ENCODE results near the gene TESK2.

Gene TESK2

GRCh38 chr1:45327644-45328515 lies 163.1 kb downstream of the TESK2 start:
- no CpG with 5 or more reads among the region's 19 CpGs for WGBS, 2 donors (ENCODE audit: extremely low coverage in 2 of 2, insufficient read length in 2 of 2, insufficient replicate concordance in 1 of 2)
- H3K14ac ChIP-seq (ENCODE audit: low read length) = no peak overlapping the region
- H2BK12ac ChIP-seq (ENCODE audit: low read length) = no peak overlapping the region
- H3K9ac ChIP-seq (ENCODE audit: low read depth, low read length, poor library complexity) = no peak overlapping the region
- peak overlapping the region; percentile 42 for H2BK5ac ChIP-seq (ENCODE audit: low read length)
- H2BK15ac ChIP-seq (ENCODE audit: low read length) = peak overlapping the region; percentile 83
- H2AFZ ChIP-seq (ENCODE audit: low read length) = no peak overlapping the region
- H3K9me3 ChIP-seq (replicated peaks in 1 of 2; ENCODE audit: control insufficient read depth in 2 of 2, insufficient read depth in 1 of 2, low read depth in 1 of 2, low read length in 2 of 2) = peaks cover 0 to 5% of the 10 kb centered on the region in 2 donors
- no peak overlapping the region for H4K8ac ChIP-seq (ENCODE audit: low read depth, low read length)
- peak overlapping the region; percentile 74 for H2BK120ac ChIP-seq (ENCODE audit: low read depth, low read length)
- H3K79me1 ChIP-seq (ENCODE audit: low read depth, low read length) = peaks cover 4% of the 10 kb centered on the region
- H3K27ac ChIP-seq (replicated peaks; ENCODE audit: low read length) = peak overlapping the region; percentile 28
- no peak for DNase-seq (ENCODE audit: low spot score)
- H3K36me3 ChIP-seq (replicated peaks in 1 of 2; ENCODE audit: control insufficient read depth in 2 of 2, insufficient read depth in 2 of 2, low read length in 2 of 2) = peaks cover 17 to 57% of the 10 kb centered on the region in 2 donors
- H2AK5ac ChIP-seq (ENCODE audit: low read depth, low read length) = peak overlapping the region; percentile 48
- H3K4me3 ChIP-seq (ENCODE audit: low read length in 2 of 2) = peak overlapping the region in 1 of 2 donors; percentile 17
- H3K23ac ChIP-seq (ENCODE audit: low read depth, low read length, poor library complexity) = peak overlapping the region; percentile 26
- no peaks in the 10 kb centered on the region for H3K27me3 ChIP-seq (ENCODE audit: control insufficient read depth in 3 of 3, insufficient read depth in 3 of 3, low read depth in 1 of 3, low read length in 3 of 3)
- H3K4me1 ChIP-seq (ENCODE audit: control insufficient read depth in 2 of 2, insufficient read depth in 1 of 2, low read depth in 1 of 2, low read length in 2 of 2) = peaks cover 0 to 25% of the 10 kb centered on the region in 2 donors
- no peak overlapping the region for H4K91ac ChIP-seq (ENCODE audit: low read depth, low read length, poor library complexity)
- H3K18ac ChIP-seq (ENCODE audit: low read length) = peak overlapping the region; percentile 95
- H3K4ac ChIP-seq (ENCODE audit: low read length) = no peak overlapping the region
- H3K4me2 ChIP-seq (ENCODE audit: insufficient read depth, low read length, poor library complexity, severe bottlenecking) = no peak overlapping the region

GRCh38 chr1:45326627-45327623 lies 164.0 kb downstream of the TESK2 start, which contains the start of gene HPDL:
HPDL (plus strand) TSS chr1:45326895; CDS start chr1:45327149, 254 bp downstream.
- H2BK15ac ChIP-seq (ENCODE audit: low read length) = peak within 1 kb of the TSS; percentile 83
- no CpG with 5 or more reads among the region's 96 CpGs for WGBS, 2 donors (ENCODE audit: extremely low coverage in 2 of 2, insufficient read length in 2 of 2, insufficient replicate concordance in 1 of 2)
- H3K4me2 ChIP-seq (ENCODE audit: insufficient read depth, low read length, poor library complexity, severe bottlenecking) = peak within 1 kb of the TSS; percentile 56
- H3K27me3 ChIP-seq (ENCODE audit: control insufficient read depth in 3 of 3, insufficient read depth in 3 of 3, low read depth in 1 of 3, low read length in 3 of 3) = no peaks in the 10 kb centered on the region
- H2AK5ac ChIP-seq (ENCODE audit: low read depth, low read length) = peak within 1 kb of the TSS; percentile 48
- H3K79me1 ChIP-seq (ENCODE audit: low read depth, low read length) = peaks cover 4% of the 10 kb centered on the region
- H3K27ac ChIP-seq (replicated peaks; ENCODE audit: low read length) = no peak within 1 kb of the TSS
- H3K4ac ChIP-seq (ENCODE audit: low read length) = peak within 1 kb of the TSS; percentile 98
- peak within 1 kb of the TSS; percentile 42 for H2BK5ac ChIP-seq (ENCODE audit: low read length)
- no peak within 1 kb of the TSS for H4K8ac ChIP-seq (ENCODE audit: low read depth, low read length)
- peaks cover 0 to 5% of the 10 kb centered on the region in 2 donors for H3K9me3 ChIP-seq (replicated peaks in 1 of 2; ENCODE audit: control insufficient read depth in 2 of 2, insufficient read depth in 1 of 2, low read depth in 1 of 2, low read length in 2 of 2)
- peak within 1 kb of the TSS in 1 of 2 donors; percentile 69 for H3K4me3 ChIP-seq (ENCODE audit: low read length in 2 of 2)
- H2BK12ac ChIP-seq (ENCODE audit: low read length) = peak within 1 kb of the TSS; percentile 73
- peak within 1 kb of the TSS; percentile 81 for H3K9ac ChIP-seq (ENCODE audit: low read depth, low read length, poor library complexity)
- peaks cover 9 to 47% of the 10 kb centered on the region in 2 donors for H3K36me3 ChIP-seq (replicated peaks in 1 of 2; ENCODE audit: control insufficient read depth in 2 of 2, insufficient read depth in 2 of 2, low read length in 2 of 2)
- no peak within 1 kb of the TSS for H2AFZ ChIP-seq (ENCODE audit: low read length)
- peak within 1 kb of the TSS; percentile 95 for H3K18ac ChIP-seq (ENCODE audit: low read length)
- DNase-seq (ENCODE audit: low spot score) = peak; percentile 71
- peak within 1 kb of the TSS; percentile 74 for H2BK120ac ChIP-seq (ENCODE audit: low read depth, low read length)
- peak within 1 kb of the TSS; percentile 46 for H4K91ac ChIP-seq (ENCODE audit: low read depth, low read length, poor library complexity)
- H3K23ac ChIP-seq (ENCODE audit: low read depth, low read length, poor library complexity) = peak within 1 kb of the TSS; percentile 26
- peaks cover 0 to 25% of the 10 kb centered on the region in 2 donors for H3K4me1 ChIP-seq (ENCODE audit: control insufficient read depth in 2 of 2, insufficient read depth in 1 of 2, low read depth in 1 of 2, low read length in 2 of 2)
- no peak within 1 kb of the TSS for H3K14ac ChIP-seq (ENCODE audit: low read length)

- no peak overlapping the region for H3K4me2 ChIP-seq (ENCODE audit: insufficient read depth, low read length, poor library complexity, severe bottlenecking)
These were observed 165.0 kb downstream of the TESK2 start for GRCh38 chr1:45325851-45326506.

More at GRCh38 chr1:45325851-45326506, 165.0 kb downstream of the TESK2 start:
- Histone ChIP-seq H4K91ac (ENCODE audit: low read depth, low read length, poor library complexity) (no peak overlapping the region), H3K9me3 (replicated peaks in 1 of 2; ENCODE audit: control insufficient read depth in 2 of 2, insufficient read depth in 1 of 2, low read depth in 1 of 2, low read length in 2 of 2) (peaks cover 0 to 5% of the 10 kb centered on the region in 2 donors), H2AFZ (ENCODE audit: low read length) (no peak overlapping the region), H3K79me1 (ENCODE audit: low read depth, low read length) (peaks cover 4% of the 10 kb centered on the region), H3K27ac (replicated peaks; ENCODE audit: low read length) (no peak overlapping the region), H2BK15ac (ENCODE audit: low read length) (no peak overlapping the region), H3K27me3 (ENCODE audit: control insufficient read depth in 3 of 3, insufficient read depth in 3 of 3, low read depth in 1 of 3, low read length in 3 of 3) (no peaks in the 10 kb centered on the region), H3K14ac (ENCODE audit: low read length) (no peak overlapping the region), H3K9ac (ENCODE audit: low read depth, low read length, poor library complexity) (no peak overlapping the region), H3K23ac (ENCODE audit: low read depth, low read length, poor library complexity) (no peak overlapping the region), H2BK120ac (ENCODE audit: low read depth, low read length) (no peak overlapping the region), H2BK5ac (ENCODE audit: low read length) (no peak overlapping the region), H3K4me3 (ENCODE audit: low read length in 2 of 2) (no peak overlapping the region), H2AK5ac (ENCODE audit: low read depth, low read length) (no peak overlapping the region), H3K4me1 (ENCODE audit: control insufficient read depth in 2 of 2, insufficient read depth in 1 of 2, low read depth in 1 of 2, low read length in 2 of 2) (peaks cover 0 to 25% of the 10 kb centered on the region in 2 donors), H3K18ac (ENCODE audit: low read length) (peak overlapping the region; percentile 11), H3K36me3 (replicated peaks in 1 of 2; ENCODE audit: control insufficient read depth in 2 of 2, insufficient read depth in 2 of 2, low read length in 2 of 2) (peaks cover 3 to 38% of the 10 kb centered on the region in 2 donors), H2BK12ac (ENCODE audit: low read length) (no peak overlapping the region), H4K8ac (ENCODE audit: low read depth, low read length) (no peak overlapping the region), H3K4ac (ENCODE audit: low read length) (no peak overlapping the region)
- DNase-seq (ENCODE audit: low spot score) = no peak
- no CpG with 5 or more reads among the region's 6 CpGs for WGBS, 2 donors (ENCODE audit: extremely low coverage in 2 of 2, insufficient read length in 2 of 2, insufficient replicate concordance in 1 of 2)

Measured in neuronal stem cell (in vitro differentiated cells).